ENCODE measurements around the gene ZNF76. TPM values are rescaled to one million over a fixed set of nuclear protein-coding genes. Genes with fewer than 3 reads are reported as not detected.
A peak's percentile ranks its signal among the peaks of the same experiment; 100 is the strongest.

Gene ZNF76
- total and polyA plus RNA-seq, 2 of the 8 experiments (the other 6 are each of a cell fraction or from before 2014, with no cell fraction given) = 17.9 to 23.9 TPM

- H4K91ac ChIP-seq (replicated peaks; ENCODE audit: insufficient read length, low read length) = no peak overlapping the region
- no peaks in the 10 kb centered on the region for H3K36me3 ChIP-seq (ENCODE audit: control insufficient read depth in 2 of 4, insufficient read depth in 4 of 4, low read length in 3 of 4)
- H3K23ac ChIP-seq (ENCODE audit: insufficient read length) = no peak overlapping the region
- H2BK20ac ChIP-seq (ENCODE audit: low read length) = no peak overlapping the region
- no peak overlapping the region for H4K5ac ChIP-seq (ENCODE audit: insufficient read length, low read depth, low read length)
- H3K56ac ChIP-seq (replicated peaks; ENCODE audit: insufficient read length, low read depth, low read length) = no peak overlapping the region
- H4K8ac ChIP-seq (ENCODE audit: extremely low read depth, insufficient read depth, low read length) = no peak overlapping the region
- H3K79me1 ChIP-seq (ENCODE audit: low read depth, low read length) = no peaks in the 10 kb centered on the region
- no peak overlapping the region for H3K4ac ChIP-seq (replicated peaks; ENCODE audit: insufficient read length, low read depth, low read length)
- peaks cover 8 to 65% (median 38%) of the 10 kb centered on the region in 4 experiments for H3K27me3 ChIP-seq (replicated peaks in 1 of 4; ENCODE audit: control insufficient read depth in 3 of 4, extremely low read depth in 1 of 4, insufficient read depth in 3 of 4, low read length in 3 of 4)
- no peak overlapping the region for H3K14ac ChIP-seq (ENCODE audit: insufficient read length)
- no peaks in the 10 kb centered on the region for H3K79me2 ChIP-seq (ENCODE audit: control insufficient read depth in 1 of 2, insufficient read depth in 2 of 2, low read length in 2 of 2)
- no peak overlapping the region for H3K18ac ChIP-seq (ENCODE audit: extremely low read depth, low read length)
- H2BK12ac ChIP-seq (ENCODE audit: low read depth, low read length) = no peak overlapping the region
- no peak overlapping the region for H2AK5ac ChIP-seq (ENCODE audit: low read depth, low read length)
- no peak overlapping the region for H3K27ac ChIP-seq (ENCODE audit: low read depth, low read length)
- DNase-seq (ENCODE audit: low read depth in 1 of 2, low spot score in 2 of 2) (no peak), FAIRE-seq (peak; percentile 7)
- peak overlapping the region in 1 of 4 experiments; percentile 36; a peak in 1 of 8 replicates for H3K4me3 ChIP-seq (ENCODE audit: extremely low read depth in 1 of 4, insufficient read depth in 2 of 4, low read depth in 3 of 4, low read length in 4 of 4)
- H3K23me2 ChIP-seq (ENCODE audit: low read depth, low read length) = peaks cover 16% of the 10 kb centered on the region; the same call in 1 of the 2 replicates
- peaks cover 2 to 25% of the 10 kb centered on the region in 2 experiments for H4K20me1 ChIP-seq (replicated peaks in 1 of 2; ENCODE audit: control insufficient read depth in 1 of 2, insufficient read depth in 2 of 2, low read length in 2 of 2)
- H3K4me2 ChIP-seq (ENCODE audit: insufficient read depth in 1 of 2, low read depth in 2 of 2, low read length in 2 of 2) = peak overlapping the region in 1 of 2 experiments; percentile 92; a peak in 2 of 4 replicates
- no peak overlapping the region for H2BK15ac ChIP-seq (ENCODE audit: low read length)
- CTCF ChIA-PET (ENCODE audit: partially characterized antibody) = interaction anchor here (0.6 to 19.1 kb wide), 6 partner anchors 11 to 276 kb away, joined by 5 to 219 read pairs (median 6); no protein-coding TSS in a partner anchor
- H3K9me3 ChIP-seq (ENCODE audit: insufficient read depth in 2 of 2, low read depth in 1 of 2, low read length in 1 of 2) = no peaks in the 10 kb centered on the region
- H3K9ac ChIP-seq (replicated peaks in 1 of 4; ENCODE audit: extremely low read depth in 1 of 4, low read depth in 3 of 4, low read length in 3 of 4) = no peak overlapping the region
- no peak overlapping the region for H2BK120ac ChIP-seq (replicated peaks; ENCODE audit: low read depth, low read length)
- 69% methylated on average over 4 of the region's 4 CpGs; no CpG with 5 or more reads in 1 of the 2 experiments for WGBS, 2 experiments (ENCODE audit: extremely low coverage in 1 of 2, insufficient coverage in 1 of 2, insufficient read length in 1 of 2, insufficient replicate concordance in 2 of 2, low coverage in 1 of 2, low lambda C conversion rate in 2 of 2, missing lambda C conversion rate in 1 of 2)
- H3K4me1 ChIP-seq (replicated peaks in 1 of 4; ENCODE audit: control insufficient read depth in 3 of 4, insufficient read depth in 4 of 4, low read length in 3 of 4) = peaks cover 7 to 38% (median 28%) of the 10 kb centered on the region in 4 experiments
- no peak overlapping the region for H2BK5ac ChIP-seq (ENCODE audit: low read depth, low read length)
- no peak overlapping the region for H2AFZ ChIP-seq (ENCODE audit: low read length)
- POLR2A ChIA-PET (ENCODE audit: partially characterized antibody) = interaction anchor here (1.2 to 2.2 kb wide), 3 partner anchors 10 to 23 kb away, joined by 4 to 6 read pairs (median 5); no protein-coding TSS in a partner anchor
- TF ChIP-seq TBP (IDR thresholded peaks at IDR 0.05; ENCODE audit: low read depth, low read length) (no peak), POLR2A (IDR thresholded peaks at IDR 0.05; ENCODE audit: control extremely low read depth in 1 of 2, low read depth in 2 of 2, low read length in 2 of 2) (no peak), JUND (IDR thresholded peaks at IDR 0.05; ENCODE audit: low read length) (no peak), EP300 (IDR thresholded peaks at IDR 0.05; ENCODE audit: borderline replicate concordance in 1 of 2, low read depth in 2 of 2, low read length in 2 of 2) (no peak), CHD2 (IDR thresholded peaks at IDR 0.05; ENCODE audit: low read length) (no peak)
These were observed 41.5 kb upstream of the ZNF76 start for GRCh38 chr6:35218021-35218420.
